IPS DF 6.9 (cell line): ENCODE results near the gene CBX2.

Experiments
- DNase-seq: peaks from one replicate; pipeline ENCODE4 v3.0.0-alpha.2; 2013; ENCODE audit warnings: low read depth, low spot score
- H3K27ac ChIP-seq: one replicate; pipeline ENCODE4 v1.5.1; 2013; ENCODE audit warnings: low read length, control low read depth
- H3K27me3 ChIP-seq: 2 replicates; pipeline ENCODE4 v1.6.1; 2013; ENCODE audit warnings: mild to moderate bottlenecking, low read length; ENCODE audit not compliant: control insufficient read depth, insufficient read depth
- H3K36me3 ChIP-seq: 2 replicates; pipeline ENCODE4 v1.6.1; 2013; ENCODE audit warnings: low read length; ENCODE audit not compliant: control insufficient read depth, insufficient read depth
- H3K4me1 ChIP-seq: 2 replicates; pipeline ENCODE4 v1.6.1; 2013; ENCODE audit warnings: low read length; ENCODE audit not compliant: control insufficient read depth, insufficient read depth
- H3K4me3 ChIP-seq: 2 replicates; pipeline ENCODE4 v1.5.1; 2013; ENCODE audit warnings: mild to moderate bottlenecking, low read length
- H3K9me3 ChIP-seq: 2 replicates; pipeline ENCODE4 v1.6.1; 2013; ENCODE audit warnings: low read length, inconsistent platforms; ENCODE audit not compliant: control insufficient read depth, insufficient read depth
- WGBS: extraction: QIAGEN DNeasy Blood & Tissue Kit; methylation state at CpG from one replicate; pipeline ENCODE4 v1.1.7; 2013; ENCODE audit warnings: mixed read lengths, missing lambda C conversion rate; ENCODE audit not compliant: insufficient read length, insufficient coverage; 5-methylcytosine and 5-hydroxymethylcytosine counted together

CBX2 gene

DNA sequence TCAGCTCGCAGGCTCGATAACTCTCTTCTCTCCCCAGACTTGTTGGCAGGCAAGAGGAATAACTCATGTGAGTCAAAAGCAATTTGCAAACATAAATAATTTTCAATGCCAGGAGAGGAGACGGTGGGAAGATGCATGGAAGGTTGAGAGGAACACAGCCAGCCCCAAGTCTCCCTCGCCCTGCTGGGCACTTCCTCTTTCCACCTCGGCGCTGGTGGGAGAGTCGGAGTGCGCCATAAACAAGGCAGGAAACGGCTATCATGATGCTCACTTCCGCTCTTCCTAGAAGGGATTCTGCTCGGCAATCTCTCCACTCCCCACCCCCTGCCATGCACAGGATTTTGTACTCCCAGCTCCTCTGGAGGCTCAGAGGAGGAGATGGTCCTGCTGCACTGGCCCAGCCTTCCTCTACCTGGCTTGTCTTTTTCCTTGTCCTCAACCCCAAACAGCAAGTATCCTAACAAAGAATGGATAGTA is 48.3 kb downstream of the CBX2 start:
- Histone ChIP-seq H3K9me3 (no peaks in the 10 kb centered on the region), H3K27me3 (peaks cover 23% of the 10 kb centered on the region), H3K4me1 (0 out of 2 replicates have a peak, but pooled peaks cover 1% of the 10 kb centered on the region), H3K4me3 (no peak overlapping the region), H3K27ac (no peak overlapping the region), H3K36me3 (no peaks in the 10 kb centered on the region; the same call in 1 of the 2 replicates)
- no peak for DNase-seq
- WGBS: no CpG with 5 or more reads among the region's 11 CpGs

DNA sequence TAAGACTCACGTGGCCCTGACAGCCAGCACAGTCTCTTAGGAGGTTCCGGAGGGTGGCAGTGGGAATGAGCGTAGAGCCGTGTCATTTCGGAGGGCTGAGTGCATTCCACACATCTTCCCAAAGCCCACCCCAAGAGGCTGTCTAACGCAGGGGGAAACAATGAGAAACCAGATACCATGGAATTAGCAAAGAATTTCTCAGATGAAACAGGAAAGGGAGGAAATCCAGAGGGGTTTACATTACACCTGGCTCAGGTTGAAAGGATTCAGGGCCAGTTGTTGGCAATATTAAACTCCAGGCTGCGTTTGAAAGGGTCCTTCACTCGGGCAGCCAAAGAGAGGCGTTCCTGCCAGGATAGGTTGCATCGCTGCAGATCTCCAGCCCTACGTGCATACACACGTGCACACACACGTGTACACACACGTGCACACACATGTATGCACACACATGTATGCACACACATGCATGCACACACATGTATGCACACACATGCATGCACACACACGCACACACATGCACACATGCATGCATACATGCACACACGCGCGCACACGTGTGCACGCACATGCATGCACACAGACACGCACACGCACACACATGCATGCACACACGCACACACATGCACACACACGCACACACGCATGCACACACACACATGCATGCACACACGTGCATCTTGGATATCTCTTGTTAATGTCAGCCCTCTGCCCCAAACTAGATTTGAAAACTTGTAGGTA is 49.1 kb downstream of the CBX2 start:
- Histone ChIP-seq H3K4me3 (no peak overlapping the region), H3K27me3 (peaks cover 29% of the 10 kb centered on the region), H3K36me3 (no peaks in the 10 kb centered on the region; the same call in 1 of the 2 replicates), H3K9me3 (no peaks in the 10 kb centered on the region), H3K4me1 (peaks cover 7% of the 10 kb centered on the region), H3K27ac (no peak overlapping the region)
- no CpG with 5 or more reads among the region's 26 CpGs for whole genome bisulfite sequencing
- DNase-seq: no peak

DNA sequence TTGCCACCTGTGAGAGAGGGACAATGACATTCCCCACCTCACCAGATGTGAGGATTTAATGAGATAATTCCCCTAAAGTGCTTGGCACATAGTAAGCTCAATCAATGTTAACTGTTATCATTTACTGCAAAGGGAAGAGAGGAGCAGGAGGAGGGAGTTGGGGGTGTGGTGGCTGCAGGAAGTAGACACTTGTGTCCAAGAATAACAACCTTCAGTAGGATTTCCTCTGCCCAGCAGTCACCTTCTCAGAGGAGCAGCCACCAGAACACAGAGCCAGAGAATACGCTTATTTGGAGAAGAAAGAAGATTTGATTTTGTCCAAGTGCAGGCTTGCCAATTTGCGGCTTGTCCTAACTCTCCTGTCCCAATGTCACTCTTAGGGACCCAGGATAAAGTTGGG is 51.1 kb downstream of the CBX2 start:
- no peak for DNase-seq
- Histone ChIP-seq H3K27me3 (peaks cover 42% of the 10 kb centered on the region), H3K36me3 (no peaks in the 10 kb centered on the region; the same call in 1 of the 2 replicates), H3K4me3 (no peak overlapping the region), H3K4me1 (peaks cover 7% of the 10 kb centered on the region), H3K27ac (no peak overlapping the region), H3K9me3 (no peaks in the 10 kb centered on the region)
- no CpG with 5 or more reads among the region's 2 CpGs for WGBS

DNA sequence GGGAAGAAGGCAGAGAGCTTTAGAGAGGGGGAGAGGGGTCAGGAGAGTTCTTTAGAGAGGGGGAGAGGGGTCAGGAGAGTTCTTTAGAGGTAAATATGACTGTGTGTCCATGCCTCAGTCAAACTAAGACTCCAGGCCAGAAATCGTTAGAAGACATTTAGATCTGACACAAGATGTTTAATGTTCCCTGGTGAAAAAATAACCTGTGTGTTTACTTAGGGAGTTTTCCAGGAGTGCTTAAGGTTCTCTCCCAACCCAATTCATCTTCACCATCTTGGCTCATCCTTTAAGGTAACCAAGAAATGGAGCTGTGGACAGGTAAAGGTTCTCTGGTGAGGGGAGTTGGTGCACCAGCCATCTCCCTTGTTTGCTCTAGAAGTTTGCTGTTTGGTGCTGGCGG is 51.5 kb downstream of the CBX2 start:
- peaks cover 46% of the 10 kb centered on the region for H3K27me3 ChIP-seq
- no CpG with 5 or more reads among the region's 2 CpGs for WGBS
- H3K9me3 ChIP-seq: no peaks in the 10 kb centered on the region
- H3K36me3 ChIP-seq: no peaks in the 10 kb centered on the region; the same call in 1 of the 2 replicates
- no peak overlapping the region for H3K27ac ChIP-seq
- H3K4me1 ChIP-seq: peaks cover 8% of the 10 kb centered on the region
- no peak for DNase-seq
- H3K4me3 ChIP-seq: no peak overlapping the region

DNA sequence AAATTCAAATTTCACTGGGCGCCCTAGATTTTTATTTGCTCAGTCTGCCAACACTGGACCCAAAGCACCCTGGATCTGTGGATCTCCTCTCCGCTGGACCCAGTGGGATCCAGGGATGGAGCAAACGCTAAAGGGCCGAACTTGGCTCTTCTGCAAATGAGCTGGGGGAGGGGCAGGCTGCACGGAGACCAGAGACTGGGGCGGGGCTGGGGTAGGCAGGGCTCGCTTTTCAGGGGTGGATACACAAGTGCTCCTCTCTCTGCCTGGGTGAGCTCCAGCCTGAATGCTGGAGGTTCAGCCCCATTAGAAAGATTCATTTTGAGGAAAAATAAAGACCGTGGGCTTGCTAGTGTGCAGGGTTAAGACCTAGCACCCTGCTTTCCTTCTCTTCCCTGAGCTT is 52.4 kb downstream of the CBX2 start:
- Histone ChIP-seq H3K36me3 (no peaks in the 10 kb centered on the region; the same call in 1 of the 2 replicates), H3K4me3 (no peak overlapping the region), H3K27me3 (peaks cover 53% of the 10 kb centered on the region), H3K4me1 (peaks cover 12% of the 10 kb centered on the region), H3K27ac (no peak overlapping the region), H3K9me3 (no peaks in the 10 kb centered on the region)
- no CpG with 5 or more reads among the region's 8 CpGs for WGBS
- DNase-seq: no peak

DNA sequence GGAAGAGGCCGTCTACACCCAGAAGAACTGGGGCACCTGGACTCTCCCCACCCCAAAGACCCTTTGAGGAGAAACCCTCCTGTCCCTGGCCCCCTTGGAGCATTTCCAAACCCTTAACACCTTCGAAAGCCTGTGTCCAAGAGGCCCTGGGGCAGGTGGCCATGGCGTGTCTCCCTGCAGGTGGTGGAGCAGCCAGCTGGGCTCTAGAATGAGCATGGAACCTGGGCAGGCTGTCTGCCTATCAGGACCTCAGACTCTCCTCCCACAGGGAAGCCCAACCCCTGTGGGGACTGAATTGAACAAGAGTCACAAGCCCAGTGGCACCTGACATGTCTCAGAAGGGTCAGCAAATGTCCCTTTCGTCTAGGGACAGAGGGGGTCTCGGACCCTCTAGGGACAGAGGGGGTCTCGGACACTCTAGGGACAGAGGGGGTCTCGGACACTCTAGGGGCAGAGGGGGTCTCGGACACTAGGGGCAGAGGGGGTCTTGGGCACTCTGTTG is 52.9 kb downstream of the CBX2 start:
- no peak for DNase-seq
- H3K4me3 ChIP-seq: no peak overlapping the region
- H3K27ac ChIP-seq: no peak overlapping the region
- H3K36me3 ChIP-seq: no peaks in the 10 kb centered on the region; the same call in 1 of the 2 replicates
- H3K27me3 ChIP-seq: peaks cover 55% of the 10 kb centered on the region
- H3K4me1 ChIP-seq: peaks cover 13% of the 10 kb centered on the region
- H3K9me3 ChIP-seq: no peaks in the 10 kb centered on the region
- no CpG with 5 or more reads among the region's 8 CpGs for WGBS

DNA sequence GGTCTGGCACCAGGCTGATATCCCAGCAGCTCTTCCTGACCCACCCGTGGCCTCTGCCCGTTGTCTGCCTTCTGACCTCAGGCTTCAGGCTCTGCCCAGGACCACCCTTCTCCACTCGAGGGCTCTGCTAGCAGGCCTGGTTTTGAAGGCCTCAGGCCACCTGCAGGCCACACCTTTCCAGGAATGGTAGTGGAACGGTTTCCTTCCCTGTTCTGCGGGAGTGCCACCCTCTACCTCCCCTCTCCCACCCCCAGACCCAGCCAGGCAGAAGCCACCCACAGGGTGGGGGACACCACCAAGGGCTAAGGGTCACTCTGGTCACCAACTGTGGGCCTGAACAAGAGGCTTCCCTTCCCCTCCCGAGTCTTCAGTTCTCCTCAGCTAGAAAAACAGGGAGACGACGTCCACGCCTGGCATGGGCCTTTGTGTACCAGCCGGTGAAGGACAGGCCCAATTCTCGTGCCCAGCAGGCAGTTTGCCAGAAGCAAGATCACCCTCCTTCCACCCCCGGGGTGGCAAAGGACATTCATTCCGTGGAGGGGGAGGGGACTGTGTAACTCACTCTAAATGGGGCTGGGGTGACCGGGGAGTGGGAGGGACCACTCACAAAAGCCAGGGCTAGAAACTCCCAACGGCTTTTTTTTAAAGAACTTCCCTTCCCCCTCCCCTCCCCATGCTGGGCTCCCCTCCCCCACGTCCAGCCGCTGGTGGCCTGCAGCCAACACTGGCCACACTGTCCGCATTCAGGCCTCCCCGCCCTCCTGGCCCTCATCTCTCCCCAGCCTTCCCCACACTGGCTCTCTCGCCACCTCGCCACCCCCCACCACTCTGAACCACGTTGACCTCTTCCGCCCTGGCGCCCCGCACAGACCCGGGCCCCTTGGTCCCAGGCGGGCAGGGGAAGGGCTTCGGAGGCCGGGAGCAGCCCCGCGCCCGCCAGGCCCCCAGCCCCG is 53.6 kb downstream of the CBX2 start:
- Histone ChIP-seq H3K9me3 (no peaks in the 10 kb centered on the region), H3K27me3 (peaks cover 58% of the 10 kb centered on the region), H3K4me1 (peaks cover 16% of the 10 kb centered on the region), H3K4me3 (peak overlapping the region; percentile 18; the same call in 1 of the 2 replicates), H3K36me3 (no peaks in the 10 kb centered on the region; the same call in 1 of the 2 replicates), H3K27ac (no peak overlapping the region)
- DNase-seq: no peak
- WGBS: no CpG with 5 or more reads among the region's 33 CpGs

DNA sequence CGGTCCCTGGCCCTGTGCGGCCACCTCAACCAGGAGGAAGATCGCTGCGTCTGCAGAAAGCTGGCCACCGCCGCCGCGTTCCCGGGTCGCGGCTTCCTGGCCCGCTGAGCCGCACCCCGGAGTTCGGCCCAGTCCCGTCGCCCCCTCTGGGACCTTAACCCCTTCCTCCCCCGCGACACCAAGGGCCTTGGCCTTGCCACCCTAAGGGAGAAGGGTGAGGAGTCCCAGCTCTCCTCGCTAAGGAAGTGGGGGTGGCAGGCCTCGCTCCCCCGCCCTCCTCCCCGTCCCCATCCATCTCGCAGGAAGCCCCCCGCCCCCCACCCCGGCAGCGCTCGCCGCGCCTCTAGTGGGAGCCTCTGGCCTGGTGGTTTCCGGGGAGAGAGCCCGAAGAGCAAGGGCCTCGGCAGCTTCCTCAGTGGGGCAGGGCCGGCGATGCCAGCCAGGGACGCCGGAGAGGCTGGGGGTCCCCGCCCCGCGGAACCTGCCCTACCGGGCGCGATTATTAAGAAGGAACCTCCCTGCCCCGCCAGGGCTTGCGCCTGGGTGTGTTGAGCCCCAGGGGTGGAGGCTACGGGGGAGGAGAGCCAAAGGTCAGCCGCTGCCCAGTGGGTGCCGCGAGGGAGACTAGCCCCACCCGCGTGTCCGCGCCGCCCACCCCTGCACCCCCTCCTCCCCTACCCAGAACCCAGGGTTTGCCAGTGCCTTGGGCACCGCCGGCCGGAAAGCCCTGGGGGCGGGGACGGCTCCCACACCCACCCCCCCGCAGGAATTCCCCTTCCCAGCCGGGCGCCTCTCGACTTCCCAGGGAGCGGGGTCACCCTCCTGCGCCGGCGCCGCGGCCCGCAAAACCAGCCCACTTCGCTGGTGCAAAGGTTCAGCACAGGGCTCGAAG is 54.5 kb downstream of the CBX2 start:
- peak overlapping the region; percentile 18; the same call in 1 of the 2 replicates for H3K4me3 ChIP-seq
- no peak overlapping the region for H3K27ac ChIP-seq
- H3K4me1 ChIP-seq: peaks cover 21% of the 10 kb centered on the region
- no CpG with 5 or more reads among the region's 72 CpGs for WGBS
- no peaks in the 10 kb centered on the region for H3K36me3 ChIP-seq
- DNase-seq: no peak
- peaks cover 60% of the 10 kb centered on the region for H3K27me3 ChIP-seq
- no peaks in the 10 kb centered on the region for H3K9me3 ChIP-seq

DNA sequence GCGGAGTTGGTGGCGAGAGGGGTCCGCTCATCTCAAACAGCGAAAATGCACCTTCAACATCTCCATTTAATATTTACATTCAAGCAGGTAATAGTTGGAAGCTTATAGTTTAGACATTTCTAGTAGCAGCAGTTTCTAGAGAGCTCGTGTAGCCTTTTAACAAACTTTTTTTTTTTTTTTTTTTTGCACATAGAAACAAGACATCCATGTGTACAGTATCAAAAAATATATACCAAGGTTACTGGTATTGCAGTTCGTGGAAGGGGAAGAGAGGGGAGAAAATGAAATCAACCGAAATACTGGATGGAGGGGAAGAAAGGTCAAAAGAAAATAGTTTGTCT is 55.1 kb downstream of the CBX2 start:
- DNase-seq: no peak
- Histone ChIP-seq H3K27ac (no peak overlapping the region), H3K4me3 (no peak overlapping the region), H3K4me1 (peaks cover 23% of the 10 kb centered on the region), H3K9me3 (no peaks in the 10 kb centered on the region), H3K27me3 (peaks cover 64% of the 10 kb centered on the region), H3K36me3 (no peaks in the 10 kb centered on the region)
- WGBS: no CpG with 5 or more reads among the region's 7 CpGs
